Psoas muscle (tissue), 8 donors: ENCODE data around the gene KIAA2012. TPM values are rescaled to one million over a fixed set of nuclear protein-coding genes. Genes with fewer than 3 reads are reported as not detected.
A peak's percentile ranks its signal among the peaks of the same experiment; 100 is the strongest.

Experiments
- ATAC-seq, 4 donors: fragments of 200-7000 bp; cut with Tn5 transposase; one replicate each; pipeline ENCODE4 v1.9.1; 2020; ENCODE audit warnings: moderate library complexity in 3 of 4, mild to moderate bottlenecking in 2 of 4
- DNase-seq, 2 donors: peaks; one replicate each; pipeline ENCODE4 v3.0.0-alpha.2; 2020
- H3K27ac ChIP-seq: fragments of 200-600 bp; one replicate; pipeline ENCODE4 v1.8.0; 2022
- H3K27me3 ChIP-seq, 3 donors: fragments of 200-600 bp in 1 of 3; one replicate each; pipeline versions ENCODE4 v1.6.1 to v1.8.0; 2013 to 2022; ENCODE audit warnings: low read length in 2 of 3, mild to moderate bottlenecking in 2 of 3, moderate library complexity in 1 of 3; ENCODE audit not compliant: insufficient read depth in 3 of 3
- H3K36me3 ChIP-seq, 2 donors: fragments of 200-600 bp in 1 of 2; one replicate each; pipeline versions ENCODE4 v1.6.1 to v1.8.0; 2013 to 2022; ENCODE audit warnings: low read depth in 1 of 2, mild to moderate bottlenecking in 1 of 2, moderate library complexity in 1 of 2; ENCODE audit not compliant: insufficient read depth in 1 of 2
- H3K4me1 ChIP-seq: fragments of 200-600 bp; one replicate; pipeline ENCODE4 v1.8.0; 2022
- H3K4me3 ChIP-seq: fragments of 200-600 bp; one replicate; pipeline ENCODE4 v1.8.0; 2022; ENCODE audit warnings: mild to moderate bottlenecking
- H3K9me3 ChIP-seq: fragments of 200-600 bp; one replicate; pipeline ENCODE4 v1.8.0; 2022
- WGBS, 3 donors: extraction: QIAGEN DNeasy Blood & Tissue Kit; methylation state at CpG; one replicate each; pipeline versions ENCODE4 v1.1.6 to v1.1.7; 2013; 5-methylcytosine and 5-hydroxymethylcytosine counted together
- intact Hi-C, 2 donors: fragments of 100-400 bp; cut with DNase I; formaldehyde crosslinking; loops; one replicate each; pipeline versions ENCODE4 v1.11.0 to v1.14.2; 2022
- polyA plus RNA-seq, 3 donors: library from polyadenylated mRNA; stranded (reverse); fragments of 200-250 nt; gene quantifications; one replicate each; pipeline ENCODE4 v1.2.3, GENCODE V29; 2013
- total RNA-seq, 4 donors: library from RNA; stranded (reverse); fragmentation: NEBNext Ultra II Directional in 2 of 4; extraction: Animal tissue kit (Norgen Biotek cat#: 25700) in 2 of 4; gene quantifications; one replicate each; pipeline versions ENCODE4 v1.2.1 to v1.2.4, GENCODE V29; 2021 to 2023
- TF ChIP-seq, protein P1 (sequence below): fragments of 200-600 bp; IDR thresholded peaks from one replicate; pipeline ENCODE4 v1.8.0; 2022; ENCODE audit warnings: antibody characterized with exemption
- donor health status: healthy with polysubstance abuse.
- donor health status: DM: no; HTN: no; CAD: no; lungs with moderate emphysema.
- donor health status: Bipolar disorder and iron deficiency.
- donor health status: healthy.
- donor health status: DM: yes; HTN: yes; CAD: no.
- donor health status: DM: no; HTN: no; CAD: no.
- donor health status: DM: no; HTN: no; CAD: no.
- donor health status: DM: yes; HTN: yes; CAD: no.

KIAA2012 gene
- total and polyA plus RNA-seq, 7 donors = 0.03 to 0.06 TPM; not detected in 5

DNA sequence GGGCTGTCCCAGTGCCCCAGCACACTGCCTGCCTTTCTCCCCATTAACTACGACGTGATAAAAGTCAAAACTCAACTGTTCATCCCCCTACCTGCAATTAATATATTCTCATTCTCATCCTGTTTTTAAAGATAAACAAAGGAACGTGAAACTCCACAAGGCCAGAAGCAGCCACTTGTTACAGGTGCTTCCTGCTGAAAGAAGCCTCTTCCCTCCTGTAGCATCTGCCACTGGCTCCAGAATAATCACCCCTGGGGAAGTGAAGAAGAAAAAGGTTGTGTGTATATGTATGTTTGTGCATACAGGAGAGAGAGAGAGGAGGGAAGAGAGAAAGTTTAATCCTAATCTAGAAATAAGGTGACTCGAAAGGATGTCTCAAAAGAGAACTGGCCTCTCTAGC is 27.1 kb downstream of the KIAA2012 start:
- no peaks in the 10 kb centered on the region for H3K4me1 ChIP-seq
- WGBS, 3 donors = 81 to 87% (median 84%) methylated on average over 4 of the region's 4 CpGs
- no peak for DNase-seq
- intact Hi-C loops = no loop called here
- TF ChIP-seq, protein P1, sequence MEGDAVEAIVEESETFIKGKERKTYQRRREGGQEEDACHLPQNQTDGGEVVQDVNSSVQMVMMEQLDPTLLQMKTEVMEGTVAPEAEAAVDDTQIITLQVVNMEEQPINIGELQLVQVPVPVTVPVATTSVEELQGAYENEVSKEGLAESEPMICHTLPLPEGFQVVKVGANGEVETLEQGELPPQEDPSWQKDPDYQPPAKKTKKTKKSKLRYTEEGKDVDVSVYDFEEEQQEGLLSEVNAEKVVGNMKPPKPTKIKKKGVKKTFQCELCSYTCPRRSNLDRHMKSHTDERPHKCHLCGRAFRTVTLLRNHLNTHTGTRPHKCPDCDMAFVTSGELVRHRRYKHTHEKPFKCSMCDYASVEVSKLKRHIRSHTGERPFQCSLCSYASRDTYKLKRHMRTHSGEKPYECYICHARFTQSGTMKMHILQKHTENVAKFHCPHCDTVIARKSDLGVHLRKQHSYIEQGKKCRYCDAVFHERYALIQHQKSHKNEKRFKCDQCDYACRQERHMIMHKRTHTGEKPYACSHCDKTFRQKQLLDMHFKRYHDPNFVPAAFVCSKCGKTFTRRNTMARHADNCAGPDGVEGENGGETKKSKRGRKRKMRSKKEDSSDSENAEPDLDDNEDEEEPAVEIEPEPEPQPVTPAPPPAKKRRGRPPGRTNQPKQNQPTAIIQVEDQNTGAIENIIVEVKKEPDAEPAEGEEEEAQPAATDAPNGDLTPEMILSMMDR = no peak
- no peaks in the 10 kb centered on the region for H3K36me3 ChIP-seq
- no peaks in the 10 kb centered on the region for H3K9me3 ChIP-seq
- no peak overlapping the region for H3K4me3 ChIP-seq
- no peak for ATAC-seq
- no peak overlapping the region for H3K27ac ChIP-seq
- H3K27me3 ChIP-seq = no peaks in the 10 kb centered on the region

DNA sequence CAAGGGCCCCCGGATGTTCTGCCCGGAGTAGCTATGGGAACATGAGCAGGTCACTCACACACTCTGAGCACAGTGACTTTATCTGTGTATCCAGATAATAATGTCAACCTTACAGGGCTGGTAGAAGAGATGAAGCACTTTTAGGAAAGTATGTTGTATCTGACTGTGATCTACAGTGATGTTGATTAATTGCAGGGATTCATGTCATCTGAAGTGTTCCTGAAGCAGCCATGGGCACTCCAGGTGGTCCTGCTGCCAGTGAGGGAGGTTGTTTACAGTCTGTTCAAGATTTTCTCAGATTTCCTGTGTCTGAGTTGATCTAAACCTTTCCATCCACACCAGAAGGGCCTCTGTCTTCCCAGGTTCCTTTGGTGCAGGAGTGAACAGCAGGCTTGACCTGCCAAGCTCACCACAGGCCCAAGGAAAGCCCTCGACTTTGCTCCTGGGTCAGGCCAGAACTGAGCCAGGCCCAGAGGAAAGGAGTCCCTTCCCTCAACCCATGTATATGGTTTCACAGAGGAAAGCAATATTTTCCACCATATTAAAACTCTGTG is 28.0 kb downstream of the KIAA2012 start:
- H3K9me3 ChIP-seq = no peaks in the 10 kb centered on the region
- no peaks in the 10 kb centered on the region for H3K4me1 ChIP-seq
- H3K4me3 ChIP-seq = no peak overlapping the region
- no peaks in the 10 kb centered on the region for H3K27me3 ChIP-seq
- TF ChIP-seq, protein P1 = no peak
- intact Hi-C loops = no loop called here
- DNase-seq = no peak
- H3K36me3 ChIP-seq = no peaks in the 10 kb centered on the region
- ATAC-seq = no peak
- H3K27ac ChIP-seq = no peak overlapping the region
- 69 to 76% (median 72%) methylated on average over 3 of the region's 3 CpGs for WGBS, 3 donors

DNA sequence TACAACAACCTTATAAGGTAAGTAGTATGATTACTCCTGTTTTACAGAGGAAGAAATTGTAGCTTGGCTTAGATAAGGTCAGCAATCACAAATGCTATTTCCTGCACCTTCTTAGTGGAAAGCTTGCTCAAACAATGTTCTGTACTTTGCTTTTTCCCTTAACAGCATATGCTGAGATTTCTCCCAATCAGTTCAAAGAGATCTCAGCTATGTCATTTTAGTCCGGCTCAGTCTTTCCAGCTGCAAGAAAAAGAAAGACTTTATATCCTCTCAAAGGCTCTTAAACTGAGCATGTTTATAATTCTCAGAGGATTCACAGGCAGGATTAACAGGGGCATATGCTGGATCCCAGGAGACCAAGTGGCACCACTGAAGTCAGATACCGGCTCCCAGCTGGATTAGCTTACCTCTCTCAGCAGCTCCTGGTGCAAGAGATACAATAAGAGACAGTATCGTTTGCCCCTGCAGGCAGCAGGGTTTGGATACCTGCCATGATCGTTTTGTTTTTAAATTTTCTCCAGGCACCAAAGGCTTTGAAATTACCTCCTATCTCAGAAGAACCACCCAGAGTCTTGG is 29.5 kb downstream of the KIAA2012 start:
- H3K36me3 ChIP-seq = no peaks in the 10 kb centered on the region
- H3K4me3 ChIP-seq = no peak overlapping the region
- 29 to 47% (median 35%) methylated on average over 4 of the region's 4 CpGs for WGBS, 3 donors
- H3K27ac ChIP-seq = no peak overlapping the region
- no peak for ATAC-seq
- TF ChIP-seq, protein P1 = no peak
- no peaks in the 10 kb centered on the region for H3K27me3 ChIP-seq
- H3K4me1 ChIP-seq = no peaks in the 10 kb centered on the region
- H3K9me3 ChIP-seq = no peaks in the 10 kb centered on the region
- DNase-seq = no peak
- intact Hi-C loops = no loop called here

DNA sequence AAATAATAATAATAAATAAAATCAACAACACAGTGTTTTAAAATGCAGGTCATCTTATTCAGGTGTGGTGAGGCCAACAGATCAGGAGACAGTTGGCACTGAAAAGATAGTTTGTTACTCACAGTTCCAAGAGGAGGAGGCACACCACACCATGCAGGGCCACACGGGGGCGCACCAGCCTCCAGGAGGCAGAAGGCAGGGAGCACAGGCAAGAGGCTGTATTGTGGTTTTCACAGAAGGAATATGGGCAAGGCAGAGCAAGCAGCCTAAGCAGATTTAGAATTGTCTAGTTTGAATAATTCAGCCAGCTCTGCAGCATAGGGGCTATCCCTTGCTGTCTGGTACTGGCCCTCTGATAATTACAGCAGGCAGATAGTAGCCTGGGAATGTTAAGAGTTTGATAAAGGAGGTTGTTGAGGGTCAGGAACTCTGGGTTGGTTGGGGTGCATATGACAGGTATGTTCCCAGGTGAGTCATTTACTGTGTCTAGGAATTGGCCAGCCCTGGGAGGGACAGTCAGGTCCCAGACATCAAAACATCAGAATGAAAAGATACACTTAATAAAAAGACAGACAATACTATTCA is 31.3 kb downstream of the KIAA2012 start:
- ATAC-seq (no peak), DNase-seq (peak in 1 of 2 donors; percentile 57)
- TF ChIP-seq, protein P1 = peak; percentile 35
- Histone ChIP-seq H3K27ac (no peak overlapping the region), H3K4me3 (no peak overlapping the region), H3K4me1 (peaks cover 4% of the 10 kb centered on the region), H3K36me3 (no peaks in the 10 kb centered on the region), H3K27me3 (no peaks in the 10 kb centered on the region), H3K9me3 (no peaks in the 10 kb centered on the region)
- intact Hi-C loops = no loop called here
- WGBS, 3 donors = 49 to 71% (median 54%) methylated on average over 2 of the region's 2 CpGs
